Uterus (tissue), 2 donors: ENCODE measurements around the gene SFXN3.

ENCODE experiments used
- POLR2A ChIP-seq, 2 donors: fragments of 450-650 bp; IDR thresholded peaks; one replicate each; pipeline ENCODE4 v1.6.1; 2016; ENCODE audit warnings: antibody characterized with exemption in 2 of 2, mild to moderate bottlenecking in 1 of 2, moderate library complexity in 1 of 2
- TF ChIP-seq, protein P1 (sequence below), 4 experiments: fragments of 200-600 bp in 2 of 4; fragments of 450-650 bp in 2 of 4; sonication (generic) in 2 of 4; IDR thresholded peaks; one replicate each; pipeline ENCODE4 v1.5.1; 2016 to 2019; ENCODE audit warnings: antibody characterized with exemption in 4 of 4, mild to moderate bottlenecking in 2 of 4, moderate library complexity in 1 of 4

GRCh38 chr10:101018600-101019439 is 12.2 kb upstream of the SFXN3 start:
- TF ChIP-seq, protein P1, sequence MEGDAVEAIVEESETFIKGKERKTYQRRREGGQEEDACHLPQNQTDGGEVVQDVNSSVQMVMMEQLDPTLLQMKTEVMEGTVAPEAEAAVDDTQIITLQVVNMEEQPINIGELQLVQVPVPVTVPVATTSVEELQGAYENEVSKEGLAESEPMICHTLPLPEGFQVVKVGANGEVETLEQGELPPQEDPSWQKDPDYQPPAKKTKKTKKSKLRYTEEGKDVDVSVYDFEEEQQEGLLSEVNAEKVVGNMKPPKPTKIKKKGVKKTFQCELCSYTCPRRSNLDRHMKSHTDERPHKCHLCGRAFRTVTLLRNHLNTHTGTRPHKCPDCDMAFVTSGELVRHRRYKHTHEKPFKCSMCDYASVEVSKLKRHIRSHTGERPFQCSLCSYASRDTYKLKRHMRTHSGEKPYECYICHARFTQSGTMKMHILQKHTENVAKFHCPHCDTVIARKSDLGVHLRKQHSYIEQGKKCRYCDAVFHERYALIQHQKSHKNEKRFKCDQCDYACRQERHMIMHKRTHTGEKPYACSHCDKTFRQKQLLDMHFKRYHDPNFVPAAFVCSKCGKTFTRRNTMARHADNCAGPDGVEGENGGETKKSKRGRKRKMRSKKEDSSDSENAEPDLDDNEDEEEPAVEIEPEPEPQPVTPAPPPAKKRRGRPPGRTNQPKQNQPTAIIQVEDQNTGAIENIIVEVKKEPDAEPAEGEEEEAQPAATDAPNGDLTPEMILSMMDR (IDR thresholded peaks at IDR 0.05), result peak; percentile 16 to 62 (median 52)
- TF ChIP-seq POLR2A (IDR thresholded peaks at IDR 0.05), result no peak
